Measurements from ENCODE around the gene JMJD4.

Gene JMJD4

DNA sequence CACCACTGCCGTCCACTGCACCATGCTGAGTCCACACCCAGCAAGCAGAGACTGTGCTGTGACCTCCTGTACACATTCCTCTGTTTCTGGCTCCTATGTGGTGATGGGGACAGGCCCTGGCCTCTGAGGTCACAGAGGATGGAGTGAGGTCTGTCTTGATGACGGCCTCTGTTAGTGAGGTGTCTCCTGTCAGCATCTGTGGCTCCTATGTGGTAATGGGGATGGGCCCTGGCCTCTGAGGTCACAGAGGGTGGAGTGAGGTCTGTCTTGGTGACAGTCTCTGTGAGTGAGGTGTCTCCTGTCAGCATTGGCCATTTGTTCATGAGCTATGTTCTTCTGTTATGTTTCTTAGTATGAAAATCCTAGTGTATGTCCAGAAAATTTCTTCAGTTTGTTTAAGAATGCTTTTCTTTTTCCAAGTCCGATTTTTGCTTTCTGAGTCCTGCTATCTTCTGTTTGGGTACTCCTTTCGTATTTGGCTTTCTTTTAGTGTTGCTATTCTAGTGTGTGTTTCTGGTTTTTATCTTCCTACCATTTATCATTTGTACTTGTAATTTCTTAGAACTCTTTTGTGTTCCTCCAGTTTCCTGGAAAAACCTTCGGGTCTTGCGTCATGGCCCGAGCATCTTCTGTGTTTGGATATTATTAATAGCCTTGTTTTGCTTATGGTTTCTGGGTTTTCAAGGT lies 13.5 kb upstream of the JMJD4 start:
- no peak for DNase-seq

DNA sequence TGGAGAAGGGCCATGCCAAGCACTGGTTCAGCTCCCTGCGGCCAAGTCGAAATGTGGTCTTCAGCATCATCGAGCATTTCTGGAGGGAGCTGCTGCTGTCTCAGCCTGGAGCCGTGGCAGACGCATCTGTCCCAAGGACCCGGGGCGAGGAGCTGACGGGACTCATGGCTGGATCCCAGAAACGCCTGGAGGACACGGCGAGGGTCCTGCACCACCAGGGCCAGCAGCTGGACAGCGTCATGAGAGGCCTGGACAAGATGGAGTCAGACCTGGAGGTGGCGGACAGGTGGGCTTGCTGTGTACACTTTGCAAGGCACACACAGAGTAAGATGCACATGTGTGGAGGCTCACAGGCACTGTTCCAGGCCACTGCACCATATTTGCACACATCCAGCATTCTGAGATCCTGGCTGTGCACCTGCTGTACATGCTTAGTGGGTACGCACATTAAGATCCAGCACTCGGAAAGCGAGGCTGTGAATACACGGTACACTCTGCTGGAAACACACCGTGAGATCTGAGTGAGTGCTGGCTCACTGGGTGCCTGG lies 12.9 kb upstream of the JMJD4 start:
- DNase-seq: no peak

DNA sequence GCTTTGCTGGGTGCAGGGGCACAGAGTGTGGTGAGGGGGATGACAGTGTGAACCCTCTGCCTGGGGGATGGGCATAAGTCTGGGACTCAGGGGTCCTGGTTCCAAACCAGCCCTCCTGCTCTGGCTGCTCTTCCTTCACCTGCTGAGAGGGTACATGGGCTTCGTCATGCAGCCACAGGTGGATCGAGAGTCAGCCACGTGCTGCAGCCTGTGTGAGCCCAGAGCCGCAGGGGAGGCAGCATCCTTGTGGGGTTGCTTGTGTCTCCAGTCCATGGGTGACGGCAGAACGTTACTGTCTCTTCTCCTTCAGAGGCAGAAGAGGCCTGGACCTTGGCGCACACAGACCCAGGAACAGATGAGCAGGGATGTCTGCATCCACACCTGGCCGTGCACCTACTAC lies 12.3 kb upstream of the JMJD4 start:
- DNase-seq: no peak

DNA sequence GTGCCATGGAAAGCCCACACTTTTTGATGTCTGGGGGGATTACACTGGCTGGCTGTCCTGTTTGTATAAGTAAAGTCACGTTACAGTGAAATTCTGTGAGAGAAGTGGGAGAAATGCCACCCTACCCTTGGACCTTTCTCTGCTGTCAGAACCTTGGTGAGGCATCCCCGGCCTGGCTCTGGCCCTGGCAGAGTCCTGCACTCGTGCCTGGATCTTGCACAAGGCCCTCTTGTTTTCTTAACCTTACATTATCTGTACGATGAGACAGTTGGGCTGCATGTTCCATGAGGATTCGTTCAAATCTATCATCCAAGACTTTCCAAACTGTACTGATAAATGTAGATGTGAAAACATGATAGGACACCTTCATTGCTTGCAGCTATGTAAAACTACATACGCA lies 11.6 kb upstream of the JMJD4 start:
- no peak for DNase-seq

DNA sequence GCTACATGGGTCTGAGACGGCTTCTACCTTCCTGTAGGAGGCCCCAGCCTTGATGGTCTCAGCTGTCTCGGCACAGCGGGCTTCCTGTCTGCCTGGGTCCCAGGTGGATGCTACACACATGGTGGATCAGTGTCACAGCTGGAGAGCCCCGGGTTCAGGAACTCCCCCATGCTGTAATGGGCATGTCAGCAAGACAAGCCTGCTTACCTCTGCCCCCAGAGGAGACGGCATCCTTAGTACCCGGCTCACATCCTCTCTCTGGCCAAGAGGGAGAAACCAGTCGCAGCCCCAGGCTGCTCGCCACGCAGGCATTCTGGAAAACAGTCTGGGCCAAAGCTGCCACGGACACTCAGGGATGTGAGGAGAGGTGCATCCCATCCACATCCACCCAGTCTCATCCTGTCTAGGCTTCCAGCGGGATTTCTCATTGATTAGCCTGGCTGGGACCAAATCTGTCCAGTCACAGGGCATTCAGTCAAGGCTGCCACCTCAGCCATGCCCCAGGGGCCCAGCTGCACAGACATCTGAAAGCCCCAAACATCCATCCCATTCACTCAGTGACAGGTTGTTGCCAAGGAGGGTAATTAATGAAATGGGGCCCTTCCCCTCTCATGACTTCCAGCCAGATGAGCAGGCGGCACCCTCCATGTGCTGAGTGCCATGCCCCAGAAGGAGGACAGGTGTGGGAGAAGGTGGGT lies 10.6 kb upstream of the JMJD4 start:
- no peak for DNase-seq

DNA sequence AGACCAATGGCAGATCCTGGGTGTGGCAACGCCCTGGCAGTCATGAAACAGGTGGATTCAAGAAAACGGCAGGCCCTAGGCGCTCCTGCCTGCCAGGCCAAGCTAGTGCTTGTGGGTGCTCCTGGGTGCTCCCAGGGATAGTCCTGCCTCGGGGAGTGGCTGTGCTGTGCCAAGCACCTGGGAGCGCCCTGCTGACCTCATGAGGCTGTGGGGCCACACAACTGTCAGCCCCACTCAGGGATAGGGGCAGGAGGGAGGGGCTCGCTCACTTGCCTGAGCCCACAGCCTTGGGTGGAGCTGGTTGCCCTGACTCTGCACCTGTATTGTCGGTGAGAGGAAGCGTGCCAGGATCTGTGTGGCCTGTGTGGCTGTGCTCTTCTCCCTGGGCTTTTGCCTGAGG lies 9.6 kb upstream of the JMJD4 start:
- no peak for DNase-seq

DNA sequence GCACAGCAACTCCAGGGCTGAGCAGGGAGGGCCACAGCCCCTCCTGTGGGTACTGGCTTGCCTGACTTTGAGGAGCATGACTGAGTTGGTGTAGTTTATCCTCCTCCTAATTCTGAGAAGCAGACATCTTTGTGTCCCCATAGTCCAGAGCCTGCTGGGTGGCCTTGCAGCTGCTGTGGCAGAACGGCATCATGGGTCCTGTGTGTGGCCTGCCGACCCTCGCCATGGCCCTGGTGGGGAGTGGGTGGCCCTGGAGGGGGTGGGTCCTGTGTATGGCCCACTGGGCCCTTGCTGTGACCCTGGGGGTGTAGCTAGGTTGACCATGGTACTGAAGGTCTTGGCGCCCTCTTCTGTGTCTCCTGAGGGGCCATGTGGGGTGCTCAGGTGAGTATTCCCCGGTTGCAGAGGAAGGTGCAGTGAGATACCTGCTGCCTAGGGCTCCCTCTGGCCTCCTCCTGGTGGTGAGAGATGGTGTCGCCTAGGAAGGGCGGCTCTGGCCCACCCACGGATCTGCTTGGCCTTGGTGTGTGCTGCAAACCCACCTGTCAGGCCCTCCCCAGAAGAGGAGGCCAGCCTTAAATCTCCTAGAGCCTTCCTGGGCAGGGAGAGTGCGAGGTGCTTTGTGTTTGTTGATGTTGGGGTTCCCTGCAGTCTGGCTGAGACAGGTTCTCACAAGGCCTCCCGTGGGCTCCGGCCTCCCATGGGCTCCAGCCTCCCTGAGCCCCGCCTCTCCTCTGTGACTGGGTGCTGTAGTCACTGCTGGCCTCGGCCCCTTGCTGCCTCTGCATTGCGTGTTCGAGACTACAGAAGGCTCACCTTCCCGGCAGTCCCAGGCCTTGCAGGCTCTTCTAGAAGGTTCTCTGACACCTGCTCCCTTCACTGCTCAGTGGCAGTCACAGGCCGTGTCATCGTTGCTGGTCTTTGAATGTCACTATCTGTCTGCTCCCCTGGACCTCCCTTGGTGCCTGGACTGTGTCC lies 7.9 kb upstream of the JMJD4 start:
- no peak for DNase-seq

DNA sequence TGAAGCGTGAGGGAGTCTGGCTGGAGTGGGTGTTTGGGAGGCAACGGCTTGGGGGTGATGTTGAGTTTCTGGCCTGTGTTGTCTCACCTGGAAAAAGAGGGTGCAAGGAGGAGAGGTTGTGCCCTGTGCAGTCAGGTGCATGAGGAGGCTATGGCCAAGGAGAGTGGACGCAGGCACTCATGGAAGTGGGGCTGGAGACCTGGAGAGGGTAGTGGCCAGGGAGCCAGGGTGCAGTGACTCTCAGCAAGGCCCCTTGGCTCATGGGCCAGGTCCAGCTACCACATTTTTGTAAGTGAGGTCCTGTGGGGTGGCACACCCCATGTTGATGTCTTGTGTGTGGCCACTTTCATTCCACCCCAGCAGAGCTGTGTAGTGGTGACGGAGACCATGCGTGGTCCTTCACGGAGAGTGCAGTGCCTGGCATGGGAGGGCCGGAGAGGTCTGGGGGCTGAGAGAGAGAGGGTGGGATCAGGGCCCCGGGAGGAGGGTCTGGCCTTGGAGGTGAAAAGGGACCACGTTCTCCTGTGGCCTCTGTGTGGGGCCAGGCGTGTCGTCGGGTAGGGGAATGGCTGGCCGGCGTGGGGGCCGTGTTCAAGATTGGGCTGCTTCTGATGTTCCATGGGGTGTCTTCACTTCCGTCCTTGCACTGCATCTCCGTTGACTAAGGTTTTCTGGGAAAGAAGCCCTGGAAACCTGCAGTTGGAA lies 6.2 kb upstream of the JMJD4 start:
- DNase-seq: no peak

DNA sequence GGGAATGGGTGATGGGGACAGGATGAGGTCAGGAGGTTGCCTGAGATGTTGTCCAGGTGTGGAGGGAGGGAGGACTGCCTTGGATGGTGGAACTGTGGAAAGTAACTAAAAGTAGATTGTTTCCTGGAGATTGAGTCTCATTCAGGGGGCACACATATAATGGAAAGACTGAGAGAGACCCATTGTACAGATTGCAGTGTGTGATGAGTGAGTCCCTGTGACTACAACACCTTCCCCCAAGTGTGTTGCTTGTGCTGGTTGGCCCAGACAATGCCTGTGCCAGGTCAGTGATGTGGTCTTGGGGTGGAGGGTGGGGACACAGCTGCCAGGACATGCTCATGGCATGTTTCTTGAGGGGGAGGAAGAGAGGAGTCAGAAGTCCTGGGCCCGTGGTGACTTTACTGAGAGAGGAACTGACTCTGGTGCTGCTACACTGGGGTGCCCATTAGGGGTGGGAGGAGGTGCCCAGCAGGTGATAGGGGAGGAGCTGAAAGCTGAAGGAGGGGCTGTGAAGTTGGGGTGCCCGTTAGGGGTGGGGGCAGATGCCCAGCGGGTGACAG lies 5.4 kb upstream of the JMJD4 start:
- no peak for DNase-seq

DNA sequence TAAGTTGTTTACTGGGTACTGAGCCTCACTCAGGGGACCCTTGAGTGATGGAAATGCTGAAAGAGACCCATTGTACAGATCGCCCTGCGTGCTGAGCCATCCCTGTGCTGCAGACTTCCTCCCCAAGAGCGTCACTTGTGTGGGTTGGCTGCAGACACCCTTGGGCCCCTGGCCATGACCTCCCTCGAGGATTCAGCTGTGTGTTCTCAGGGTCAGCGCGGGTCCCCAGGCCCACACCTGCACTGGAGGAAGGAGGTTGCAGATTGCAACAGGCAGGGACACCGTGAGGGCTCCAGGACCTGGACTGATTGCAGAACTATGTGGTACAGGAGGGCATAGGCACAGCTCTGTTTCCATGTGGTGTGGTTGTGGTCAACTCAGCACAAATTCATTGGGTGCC lies 4.5 kb upstream of the JMJD4 start:
- DNase-seq: no peak

DNA sequence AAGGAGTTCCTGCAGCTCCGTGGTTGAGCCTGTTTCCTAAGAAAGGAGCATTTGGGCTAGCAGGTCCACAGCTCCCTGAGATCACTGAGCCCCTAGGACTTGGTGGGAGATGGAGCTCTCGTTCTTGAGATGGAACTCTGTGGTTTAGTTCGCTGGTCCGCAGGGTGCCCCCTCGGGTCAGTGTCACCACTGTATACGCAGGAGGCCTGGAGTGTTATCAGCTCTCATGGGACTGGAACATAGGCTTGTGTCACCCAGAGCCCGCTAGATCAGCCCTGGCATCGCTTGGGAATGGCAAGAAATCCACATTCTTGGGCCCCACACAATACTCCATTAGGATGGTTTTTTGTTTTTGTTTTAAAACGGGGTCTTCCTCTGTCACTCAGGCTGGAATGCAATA lies 3.7 kb upstream of the JMJD4 start:
- no peak for DNase-seq

DNA sequence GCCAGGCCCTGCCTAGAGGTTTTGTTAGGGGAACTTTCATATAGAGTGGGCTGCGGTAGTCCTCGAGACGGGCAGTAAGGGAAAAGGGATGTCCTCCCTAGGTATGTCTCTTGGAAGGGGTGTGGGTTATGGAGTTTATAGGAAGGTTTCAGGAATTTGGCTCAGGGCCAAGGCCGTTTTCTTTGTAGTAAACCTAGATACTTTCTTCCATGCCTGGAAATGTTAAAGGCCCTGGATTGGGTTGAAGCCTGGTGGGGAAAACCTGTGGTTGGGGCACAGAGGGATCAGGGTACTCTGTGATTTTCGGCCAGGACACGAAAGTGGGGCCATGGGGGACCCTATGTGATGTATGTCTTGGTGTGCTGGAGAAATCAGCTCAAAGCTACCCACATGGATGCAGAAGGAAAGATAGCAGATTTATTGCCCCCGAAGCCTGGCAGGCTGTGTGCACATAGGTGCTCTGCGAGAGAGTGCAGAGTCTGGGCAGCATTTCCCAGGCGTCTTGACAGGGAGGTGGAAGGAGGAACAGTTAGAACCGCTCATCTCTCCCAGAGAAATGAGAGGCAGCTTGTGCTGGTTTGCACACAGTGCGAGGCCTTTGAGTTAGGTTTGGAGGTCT lies 1.8 kb upstream of the JMJD4 start:
- DNase-seq: no peak

DNA sequence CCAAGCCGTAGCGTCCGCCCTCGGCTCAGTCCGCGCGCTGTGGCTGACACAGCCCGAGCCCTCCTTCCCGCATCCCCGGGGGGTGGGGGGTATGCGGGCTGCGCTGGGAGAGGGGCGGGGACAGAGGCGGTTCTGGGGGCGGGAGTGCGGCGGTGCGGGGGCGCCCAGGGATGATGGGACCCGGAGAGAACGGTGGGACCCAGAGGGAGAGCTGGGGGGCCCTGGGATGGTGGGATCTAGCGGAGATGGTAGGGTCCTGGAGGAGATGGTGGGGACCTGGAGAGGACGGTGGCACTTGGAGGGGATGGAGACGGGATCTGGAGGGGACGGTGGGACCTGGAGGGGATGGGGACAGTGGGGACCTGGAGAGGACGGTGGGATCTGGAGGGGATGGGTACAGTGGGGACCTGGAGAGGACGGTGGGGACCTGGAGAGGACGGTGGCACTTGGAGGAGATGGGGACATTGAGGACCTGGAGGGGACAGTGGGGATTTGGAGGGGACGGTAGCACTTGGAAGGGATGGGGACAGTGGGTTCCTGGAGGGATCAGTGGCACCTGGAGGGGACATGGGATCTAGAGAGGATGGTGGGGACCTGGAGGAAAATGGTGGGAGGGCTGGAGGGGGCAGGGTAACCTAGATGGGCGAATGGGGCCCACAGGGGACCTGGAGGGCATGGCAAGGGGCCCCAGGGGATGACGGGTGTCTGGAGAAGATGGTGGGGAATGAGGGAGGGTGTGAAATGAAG lies 610 bp upstream of the JMJD4 start:
- no peak for DNase-seq

DNA sequence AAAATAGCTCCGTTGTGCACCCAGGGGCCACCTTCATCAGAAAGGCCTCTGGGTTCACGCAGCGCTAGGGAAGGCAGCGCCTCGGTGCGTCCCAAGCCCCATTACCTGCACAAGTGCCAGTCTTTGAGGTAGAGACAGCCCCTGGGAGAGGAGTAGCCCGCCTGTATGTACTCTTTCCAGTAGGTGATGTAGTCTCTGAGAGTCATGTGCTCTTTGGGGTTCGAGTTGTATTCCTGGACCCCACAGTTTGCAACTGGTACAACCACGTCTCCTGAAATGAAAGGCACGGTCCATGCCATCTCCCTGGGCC lies 601 bp downstream of the JMJD4 start:
- DNase-seq: no peak

DNA sequence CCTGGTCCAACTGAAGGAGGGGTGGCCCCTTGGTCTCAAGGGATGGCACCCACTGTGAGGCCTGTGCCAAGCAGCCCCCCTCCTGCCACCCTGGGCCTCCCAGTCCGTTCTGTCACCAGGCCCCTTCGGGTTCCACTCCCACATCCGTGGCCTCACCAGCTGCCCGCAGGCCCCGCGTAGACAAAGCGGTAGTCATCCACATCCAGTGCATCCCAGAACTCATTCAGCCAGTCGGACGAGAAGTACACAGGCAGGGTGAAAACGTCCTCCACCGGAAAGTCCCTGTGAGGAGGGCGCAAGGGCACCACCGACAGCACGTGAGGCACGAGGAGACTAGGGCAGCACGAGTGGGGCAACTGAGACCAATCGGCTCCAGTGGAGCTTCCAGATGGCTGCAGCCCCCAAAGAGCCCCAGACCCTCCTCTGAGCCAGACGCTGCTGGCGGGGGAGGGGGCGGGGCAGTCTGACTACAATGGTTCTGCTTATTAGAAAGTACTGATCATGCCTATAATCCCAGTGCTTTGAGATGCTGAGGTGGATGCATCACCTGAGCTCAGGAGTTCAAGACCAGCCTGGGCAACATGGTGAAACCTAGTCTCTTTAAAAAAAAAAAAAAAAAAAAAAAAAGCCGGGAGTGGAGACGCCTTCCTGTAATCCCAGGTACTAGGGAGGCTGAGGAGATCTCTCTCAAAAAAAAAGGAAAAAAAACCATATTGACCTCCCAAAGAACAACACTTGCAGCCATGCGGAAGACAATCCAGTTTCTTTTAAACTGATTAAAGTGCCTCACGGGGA lies 1.2 kb downstream of the JMJD4 start:
- DNase-seq: no peak

DNA sequence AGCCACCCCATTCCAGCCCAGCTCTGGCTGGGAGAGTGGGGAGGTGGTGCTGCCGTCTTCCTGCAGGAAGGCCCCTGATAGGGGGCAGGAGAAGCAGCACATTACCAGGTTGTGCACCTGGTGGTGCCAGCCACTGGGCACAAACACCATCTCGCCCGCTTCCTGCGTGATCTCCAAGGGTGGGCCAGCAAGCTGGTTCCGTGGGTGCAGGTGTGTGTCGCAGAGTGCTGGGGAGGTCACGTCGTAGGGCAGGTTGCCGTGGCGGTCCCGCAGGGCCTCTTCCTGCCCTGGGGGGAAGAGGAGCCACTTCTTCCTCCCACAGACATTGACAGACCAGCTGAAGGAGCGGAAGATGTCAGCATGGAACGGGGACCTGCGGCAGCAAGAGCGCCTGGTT lies 1.8 kb downstream of the JMJD4 start:
- no peak for DNase-seq

DNA sequence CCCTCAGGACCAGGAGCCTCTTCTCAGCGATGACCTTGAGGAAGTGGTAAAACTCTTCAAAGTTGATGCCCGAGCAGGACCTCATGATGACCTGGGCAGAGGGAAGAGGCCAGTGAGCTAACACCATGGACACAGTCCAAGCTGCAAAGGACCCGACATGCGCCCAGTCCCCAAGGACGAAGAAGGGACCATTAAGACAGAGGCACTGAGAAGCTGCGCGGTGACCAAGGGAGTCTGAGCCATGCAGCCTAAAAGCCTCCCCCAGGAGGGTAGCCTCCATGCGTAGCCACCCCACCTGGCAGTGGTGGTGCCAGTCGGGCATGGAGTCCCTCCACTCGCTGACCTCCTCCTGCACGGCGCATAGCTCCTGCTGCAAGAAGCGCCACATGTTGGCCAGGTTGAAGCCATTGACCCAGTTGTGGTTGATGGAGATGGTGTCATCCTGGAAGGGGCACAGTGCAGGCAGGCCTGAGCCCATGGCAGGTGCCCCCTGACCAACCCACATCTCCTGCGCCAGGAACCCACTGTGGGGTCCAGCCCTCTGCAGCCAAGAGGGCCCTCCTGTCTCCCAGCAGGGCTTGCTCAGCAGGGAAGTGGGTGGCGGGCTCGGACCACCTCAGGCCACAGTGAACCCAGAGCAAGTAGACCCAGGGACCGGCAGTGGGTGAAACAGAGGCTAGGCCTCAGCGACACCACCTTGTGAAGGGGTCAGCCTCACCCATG lies 2.4 kb downstream of the JMJD4 start:
- DNase-seq: no peak

DNA sequence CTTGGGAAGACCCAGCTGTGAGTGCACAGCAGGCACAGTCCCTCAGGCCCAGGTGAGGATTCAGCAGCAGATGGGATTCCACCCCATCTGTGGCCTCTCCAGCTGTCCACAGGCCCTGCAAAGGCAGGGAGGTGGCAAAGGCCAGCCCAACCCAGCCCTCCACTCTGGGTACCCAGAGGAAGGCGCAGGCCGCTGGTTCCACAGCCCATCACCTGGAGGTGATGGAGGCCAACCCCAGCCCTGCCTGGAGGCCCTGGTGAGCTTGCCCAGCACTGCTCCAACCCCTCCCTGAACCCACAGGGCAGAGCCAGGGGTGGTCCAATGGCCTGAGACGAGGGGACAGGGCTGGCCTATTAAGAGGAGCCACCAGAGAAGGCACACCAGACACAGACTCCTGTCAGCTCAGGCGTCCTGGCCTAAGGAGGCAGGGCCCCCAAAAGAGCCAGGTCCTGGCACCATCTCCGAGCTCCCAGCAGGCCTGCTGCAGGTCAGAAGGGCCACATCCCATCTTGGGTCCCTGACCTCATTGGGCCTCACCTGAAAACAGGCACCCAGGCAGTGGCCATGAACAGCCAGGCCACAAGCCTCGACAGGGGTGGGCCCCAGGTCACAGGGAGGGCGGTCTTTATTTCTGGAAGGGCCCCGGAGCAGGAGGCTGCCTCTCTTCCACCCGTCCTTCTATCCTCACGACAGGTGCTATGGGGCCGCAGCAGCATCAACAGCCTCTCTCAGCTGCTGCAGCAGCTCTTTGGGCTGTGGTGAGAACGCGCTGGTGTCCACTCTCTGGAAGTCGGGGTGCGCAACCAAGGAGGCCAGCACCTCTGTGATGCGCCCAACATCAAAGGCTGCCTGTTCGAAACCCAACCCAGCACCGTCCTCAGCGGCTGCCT lies 3.2 kb downstream of the JMJD4 start:
- no peak for DNase-seq

DNA sequence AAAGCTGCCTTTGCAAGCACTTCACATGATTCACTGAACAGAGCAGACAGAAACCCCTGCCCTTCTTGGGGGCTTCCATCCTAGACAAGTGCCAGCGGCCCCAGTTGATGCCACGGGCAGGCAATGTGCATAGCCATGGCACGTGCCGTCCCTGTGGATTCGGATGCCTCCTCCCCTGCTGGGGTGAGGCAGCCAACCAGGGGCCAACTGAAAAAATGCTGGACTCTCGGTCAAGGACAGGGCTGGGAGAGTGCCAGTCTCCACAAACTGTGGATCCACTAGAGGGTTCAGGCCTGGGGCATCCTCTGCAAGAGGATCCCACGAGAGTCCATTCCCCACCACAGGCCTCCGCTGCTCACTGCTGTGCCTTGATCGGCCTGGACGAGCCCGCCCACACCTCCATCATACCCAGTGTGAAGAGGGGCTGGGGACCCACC lies 3.8 kb downstream of the JMJD4 start:
- no peak for DNase-seq
